PFSK-1 (cell line): ENCODE measurements around the gene SRPK1.

Experiments
- REST ChIP-seq, 2 experiments: IDR thresholded peaks; 2 replicates each; pipeline versions ENCODE4 v1.6.1 to v1.8.0; 2011 to 2012; ENCODE audit warnings: low read depth in 2 of 2, low read length in 2 of 2, control low read depth in 1 of 2, inconsistent platforms in 1 of 2, mild to moderate bottlenecking in 1 of 2, moderate library complexity in 1 of 2; ENCODE audit not compliant: insufficient read depth in 1 of 2
- TAF1 ChIP-seq: IDR thresholded peaks from 2 replicates; pipeline ENCODE4 v1.6.1; 2012; ENCODE audit warnings: low read length, control low read depth, borderline replicate concordance; ENCODE audit not compliant: insufficient read depth

GRCh38 chr6:35895560-35895959, 25.3 kb downstream of the SRPK1 start:
- no peak for TF ChIP-seq REST (IDR thresholded peaks at IDR 0.05; ENCODE audit: insufficient read depth in 1 of 2, low read depth in 2 of 2, low read length in 2 of 2)
- no peak for TF ChIP-seq TAF1
